Activated T-helper 1 cell treated with anti-CD3 and anti-CD28 coated beads, Interleukin-12 subunit alpha, Interleukin-12 subunit beta, Interleukin-2, Interleukin-4 antibody, amounts not matched to agents 30 ng/mL and 10 ng/mL and 1 ng/mL, durations not matched to agents 14 hours and 24 hours and 36 hours (primary cell): ENCODE data around the gene STAG3. TPM values are rescaled to one million over a fixed set of nuclear protein-coding genes. Genes with fewer than 3 reads are reported as not detected.
"Not testable (repeated sequence)": the region's sequence is repeated elsewhere in the genome, so short reads cannot be mapped to it uniquely, and the experiment has no call there.

Experiments
- DNase-seq: peaks from one replicate; pipeline ENCODE4 v3.0.0; 2021; ENCODE audit warnings: low spot score
- H3K27ac Mint-ChIP-seq: one replicate; pipeline ENCODE4 v1.8.0; 2021; ENCODE audit warnings: mild to moderate bottlenecking, mixed read lengths
- H3K27me3 Mint-ChIP-seq: one replicate; pipeline ENCODE4 v1.8.0; 2022; ENCODE audit warnings: mild to moderate bottlenecking, moderate library complexity, mixed read lengths; ENCODE audit not compliant: insufficient read depth
- H3K36me3 Mint-ChIP-seq: one replicate; pipeline ENCODE4 v1.8.0; 2021; ENCODE audit warnings: low read depth, mixed read lengths
- H3K4me1 Mint-ChIP-seq: one replicate; pipeline ENCODE4 v1.8.0; 2021; ENCODE audit warnings: low read depth, mixed read lengths
- H3K4me3 Mint-ChIP-seq: one replicate; pipeline ENCODE4 v1.8.0; 2021; ENCODE audit warnings: mild to moderate bottlenecking, moderate library complexity, mixed read lengths
- H3K9me3 Mint-ChIP-seq: one replicate; pipeline ENCODE4 v1.8.0; 2021; ENCODE audit warnings: mixed read lengths
- intact Hi-C: fragments of 100-400 bp; cut with micrococcal nuclease; formaldehyde crosslinking; loops from one replicate; pipeline ENCODE4 v1.15.1; 2024
- total RNA-seq: library from RNA; stranded (reverse); gene quantifications from 2 replicates; pipeline ENCODE4 v1.2.3, GENCODE V29; 2022

The STAG3 gene
- total RNA-seq, 1 donor from 2014 or later = 25.0 TPM

DNA sequence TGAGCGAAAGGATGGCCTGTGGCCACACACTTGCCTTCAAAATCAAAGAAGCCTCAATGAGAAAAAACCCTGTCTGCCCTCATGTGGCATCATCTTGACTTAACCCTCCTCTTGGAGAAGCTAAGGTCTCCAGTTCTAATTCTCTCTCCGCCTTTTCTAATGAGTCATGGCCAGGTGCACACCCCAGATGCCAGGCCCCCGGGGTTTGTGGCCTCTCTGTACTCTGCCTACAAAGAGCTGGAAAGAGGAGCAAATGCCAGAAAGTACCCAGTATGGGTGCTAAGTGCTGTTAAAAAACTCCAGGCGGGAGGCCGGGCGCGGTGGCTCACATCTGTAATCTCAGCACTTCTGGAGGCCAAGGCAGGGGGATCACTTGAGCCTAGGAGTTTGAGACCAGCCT, 62.3 kb downstream of the STAG3 start:
- H3K27ac Mint-ChIP-seq, intact Hi-C loops, H3K4me3 Mint-ChIP-seq, H3K9me3 Mint-ChIP-seq, H3K27me3 Mint-ChIP-seq, DNase-seq, H3K36me3 Mint-ChIP-seq: not testable (repeated sequence)
- H3K4me1 Mint-ChIP-seq = peaks cover 12% of the 10 kb centered on the region

DNA sequence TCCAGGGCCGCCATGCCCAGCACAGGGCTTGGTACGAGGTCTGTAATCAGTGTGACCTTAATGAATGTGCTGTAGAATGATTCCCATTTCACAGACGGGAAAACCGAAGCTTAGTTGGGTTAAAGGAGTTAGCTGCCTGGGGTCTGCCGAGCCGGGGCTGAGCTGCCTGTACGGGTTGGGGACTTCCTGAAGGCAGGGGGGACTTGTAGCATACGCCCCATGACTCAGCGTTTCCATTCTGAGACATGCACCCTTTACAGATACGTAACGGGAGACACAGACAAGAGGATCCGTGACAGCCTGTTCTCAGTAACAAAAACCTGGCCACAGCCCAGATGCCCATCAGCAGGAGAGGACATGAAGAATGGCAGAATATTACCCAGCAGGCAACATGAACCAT, 65.7 kb downstream of the STAG3 start:
- peak; percentile 56 for DNase-seq
- Mint-ChIP-seq H3K27ac (peak overlapping the region; percentile 86), H3K4me3 (peak overlapping the region; percentile 10), H3K4me1 (peaks cover 12% of the 10 kb centered on the region)
- H3K27me3 Mint-ChIP-seq, H3K36me3 Mint-ChIP-seq, H3K9me3 Mint-ChIP-seq, intact Hi-C loops: not testable (repeated sequence)

DNA sequence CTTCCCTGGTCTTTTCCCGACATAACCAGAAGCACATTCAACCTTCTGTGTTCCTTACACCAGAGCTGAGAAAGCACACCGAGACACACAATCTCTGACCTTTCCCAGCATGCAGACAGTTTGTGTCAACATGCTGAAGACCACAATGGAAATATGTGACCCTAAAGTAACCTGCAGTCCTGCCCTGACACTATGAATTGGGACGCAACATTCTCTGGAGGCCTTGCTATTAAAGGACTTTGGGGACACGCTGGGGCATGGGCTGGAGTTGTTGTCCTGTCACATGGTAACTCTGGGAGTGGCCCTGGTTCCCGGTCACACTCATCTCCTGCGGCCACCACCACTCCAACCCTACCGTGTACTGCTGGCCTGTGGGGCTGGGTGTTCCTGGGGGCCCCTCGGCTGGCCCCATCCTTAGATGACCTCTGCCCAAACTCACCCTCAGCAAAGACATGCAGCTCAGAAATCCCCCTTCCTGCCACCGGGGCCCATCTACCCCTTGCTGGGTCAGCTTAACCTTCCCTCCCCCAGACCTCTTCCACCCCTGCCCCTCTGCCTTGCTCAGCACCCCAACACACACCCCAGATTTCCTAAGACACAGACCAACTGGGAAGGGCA, 67.4 kb downstream of the STAG3 start:
- H3K9me3 Mint-ChIP-seq, H3K27me3 Mint-ChIP-seq, H3K4me1 Mint-ChIP-seq, DNase-seq, H3K36me3 Mint-ChIP-seq, intact Hi-C loops, H3K4me3 Mint-ChIP-seq: not testable (repeated sequence)
- H3K27ac Mint-ChIP-seq = peak overlapping the region; percentile 55

DNA sequence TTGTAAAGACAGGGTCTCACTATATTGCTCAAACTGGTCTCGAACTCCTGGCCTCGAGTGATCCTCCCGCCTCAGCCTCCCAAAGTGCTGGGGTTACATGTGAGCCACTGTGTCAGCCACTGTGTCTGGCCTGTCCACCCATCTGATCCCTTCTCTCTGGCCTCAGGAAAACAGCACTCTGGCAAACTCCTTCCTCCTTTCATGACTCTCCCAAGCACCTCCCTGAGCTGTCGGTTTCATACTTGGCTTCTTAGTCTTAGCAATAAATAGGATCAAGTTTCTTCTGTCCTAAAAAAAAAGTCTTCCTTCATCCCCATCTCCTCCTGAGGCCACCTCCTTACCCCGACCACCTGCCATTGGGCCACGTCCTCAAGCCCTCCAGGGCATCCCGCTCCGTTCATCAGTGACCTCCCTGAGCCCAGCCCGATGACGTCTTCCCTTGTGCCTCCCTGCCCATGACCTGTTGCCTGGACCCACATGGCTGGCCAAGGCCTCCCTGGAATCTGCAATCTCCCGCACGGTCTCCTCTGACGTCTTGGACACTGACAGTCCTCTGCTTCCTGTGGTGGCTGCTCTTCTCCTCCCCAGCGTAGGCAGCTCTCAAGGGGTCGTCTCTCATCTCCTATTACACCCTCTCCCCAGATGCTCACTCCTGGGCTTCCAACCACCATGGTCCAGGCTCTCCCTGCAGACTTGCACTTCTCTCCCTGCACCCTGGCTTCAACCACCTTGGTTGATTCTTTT, 68.6 kb downstream of the STAG3 start:
- H3K27ac Mint-ChIP-seq = peak overlapping the region; percentile 18
- DNase-seq, H3K9me3 Mint-ChIP-seq, H3K36me3 Mint-ChIP-seq, H3K4me1 Mint-ChIP-seq, H3K27me3 Mint-ChIP-seq, intact Hi-C loops, H3K4me3 Mint-ChIP-seq: not testable (repeated sequence)

DNA sequence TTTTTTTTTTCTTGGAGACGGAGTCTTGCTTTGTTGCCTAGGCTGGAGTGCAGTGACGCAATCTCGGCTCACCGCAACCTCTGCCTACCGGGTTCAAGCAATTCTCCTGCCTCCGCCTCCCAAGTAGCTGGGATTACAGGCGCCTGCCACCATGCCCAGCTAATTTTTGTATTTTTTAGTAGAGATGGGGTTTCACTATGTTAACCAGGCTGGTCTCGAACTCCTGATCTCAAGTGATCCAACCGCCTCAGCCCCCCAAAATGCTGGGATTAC, 69.1 kb downstream of the STAG3 start:
- H3K4me1 Mint-ChIP-seq, H3K27me3 Mint-ChIP-seq, H3K27ac Mint-ChIP-seq, H3K4me3 Mint-ChIP-seq, intact Hi-C loops, DNase-seq, H3K36me3 Mint-ChIP-seq, H3K9me3 Mint-ChIP-seq: not testable (repeated sequence)

DNA sequence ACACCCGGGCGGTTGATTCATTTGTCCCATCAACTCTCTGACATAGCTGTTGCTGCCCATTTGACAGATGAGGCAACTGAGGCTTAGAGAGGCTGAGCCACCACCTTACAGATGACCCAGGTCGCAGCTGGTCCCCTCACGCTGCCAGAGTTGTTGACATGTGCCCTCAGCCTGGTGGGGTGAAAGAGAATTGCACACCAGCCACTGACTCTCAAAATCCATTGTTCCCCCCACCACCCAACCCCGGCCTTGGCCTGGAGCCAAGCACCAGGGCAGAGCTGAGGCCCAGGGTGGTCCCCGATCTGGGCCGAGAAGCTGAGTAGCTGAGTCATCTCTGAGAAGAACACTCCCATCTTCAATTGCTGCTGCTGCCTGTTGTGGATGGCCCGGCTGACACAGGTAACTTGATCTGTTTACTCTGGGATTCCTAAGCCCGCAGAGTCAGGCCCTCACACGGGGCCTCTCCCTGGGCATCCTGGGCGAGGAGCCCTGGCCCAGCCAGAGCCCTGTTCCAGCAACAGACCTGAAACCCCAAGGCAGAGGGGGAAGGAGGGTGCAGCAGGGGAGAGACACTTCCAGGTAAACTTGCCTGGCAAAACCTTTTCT, 69.5 kb downstream of the STAG3 start:
- intact Hi-C loops = no loop called here
- H3K4me3 Mint-ChIP-seq = no peak overlapping the region
- peaks cover 7% of the 10 kb centered on the region for H3K4me1 Mint-ChIP-seq
- no peaks in the 10 kb centered on the region for H3K9me3 Mint-ChIP-seq
- no peak for DNase-seq
- peaks cover 3% of the 10 kb centered on the region for H3K36me3 Mint-ChIP-seq
- H3K27me3 Mint-ChIP-seq = no peaks in the 10 kb centered on the region
- no peak overlapping the region for H3K27ac Mint-ChIP-seq

DNA sequence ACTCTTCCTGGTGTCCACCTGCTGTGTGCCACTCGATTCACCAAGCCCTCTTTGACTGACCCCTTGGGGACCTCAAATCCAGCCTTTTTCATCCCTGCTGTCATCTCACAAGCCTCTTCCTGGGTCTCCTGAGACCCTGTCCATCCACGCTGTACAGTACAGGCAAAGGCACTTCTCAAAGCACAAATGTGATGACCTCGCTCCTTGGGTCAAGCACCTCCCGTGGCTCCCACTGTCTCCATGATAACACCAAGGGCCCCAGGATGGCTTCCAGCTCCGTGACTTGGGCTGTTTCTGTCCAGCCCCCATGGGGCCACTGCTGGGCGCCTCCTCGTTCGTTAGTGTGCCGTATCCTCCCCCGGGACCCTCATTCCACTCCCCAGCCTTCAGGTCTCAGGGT, 70.8 kb downstream of the STAG3 start:
- Mint-ChIP-seq H3K9me3 (no peaks in the 10 kb centered on the region), H3K36me3 (peaks cover 1% of the 10 kb centered on the region), H3K27me3 (no peaks in the 10 kb centered on the region), H3K4me1 (peaks cover 3% of the 10 kb centered on the region), H3K27ac (peak overlapping the region; percentile 34), H3K4me3 (no peak overlapping the region)
- no peak for DNase-seq
- intact Hi-C loops = no loop called here

DNA sequence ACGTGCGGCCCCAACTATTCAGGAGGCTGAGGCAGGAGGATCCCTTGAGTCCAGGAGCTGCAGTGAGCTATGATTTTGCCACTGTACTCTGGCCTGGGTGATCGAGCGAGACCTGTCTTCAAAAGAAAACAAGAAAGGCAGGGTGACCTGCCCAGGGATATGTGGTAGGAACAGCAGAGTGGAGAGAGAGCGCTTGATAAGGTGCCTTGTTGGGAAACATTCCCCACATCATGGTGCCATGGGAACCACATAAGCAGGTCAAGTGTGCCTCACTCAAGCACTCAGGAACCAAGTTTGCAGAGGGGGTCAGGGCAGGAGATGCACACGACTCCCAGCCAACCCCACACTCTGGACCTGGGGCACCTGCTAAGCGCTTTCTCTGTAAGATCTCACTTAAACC, 79.3 kb downstream of the STAG3 start:
- intact Hi-C loops = no loop called here
- Mint-ChIP-seq H3K4me3 (no peak overlapping the region), H3K27me3 (no peaks in the 10 kb centered on the region), H3K27ac (no peak overlapping the region), H3K4me1 (no peaks in the 10 kb centered on the region), H3K9me3 (no peaks in the 10 kb centered on the region), H3K36me3 (peaks cover 2% of the 10 kb centered on the region)
- no peak for DNase-seq

DNA sequence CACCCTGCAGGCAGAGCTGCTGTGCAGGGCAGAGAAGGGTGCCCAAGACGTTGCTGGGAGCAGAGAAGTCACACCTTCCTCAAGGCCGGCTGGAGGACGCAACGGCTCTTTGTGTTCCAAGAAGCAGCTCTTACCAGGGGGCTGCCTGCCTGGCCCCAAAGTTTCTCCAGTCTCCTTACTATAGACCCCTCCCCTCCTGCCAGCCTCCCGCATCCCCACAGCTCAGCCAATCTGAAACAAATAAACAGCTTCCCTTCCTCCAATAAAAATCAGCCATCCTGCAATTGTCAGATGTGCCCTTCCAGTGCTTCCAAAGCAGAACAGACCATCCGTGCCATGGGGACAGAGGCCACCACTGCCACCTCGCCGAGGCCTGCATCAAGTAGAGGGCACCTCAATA, 82.3 kb downstream of the STAG3 start:
- H3K4me3 Mint-ChIP-seq, H3K27me3 Mint-ChIP-seq, H3K36me3 Mint-ChIP-seq, DNase-seq, H3K27ac Mint-ChIP-seq, intact Hi-C loops, H3K4me1 Mint-ChIP-seq, H3K9me3 Mint-ChIP-seq: not testable (repeated sequence)

DNA sequence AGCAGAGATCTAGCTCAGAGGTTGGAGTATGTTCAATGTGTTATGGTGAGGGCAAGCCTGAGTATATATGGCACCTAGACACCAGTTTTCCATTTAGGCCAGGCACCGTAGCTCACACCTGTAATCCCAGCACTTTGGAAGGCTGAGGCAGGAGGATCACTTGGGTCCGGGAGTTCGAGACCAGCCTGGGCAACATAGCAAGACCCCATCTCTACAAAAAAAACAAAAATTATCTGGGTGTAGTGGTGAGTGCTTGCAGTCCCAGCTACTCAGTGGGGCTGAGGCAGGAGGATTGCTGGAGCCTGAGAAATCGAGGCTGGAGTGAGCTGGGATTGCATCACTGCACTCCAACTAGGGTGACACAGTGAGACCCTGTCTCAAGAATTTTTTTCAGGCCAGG, 85.2 kb downstream of the STAG3 start:
- H3K9me3 Mint-ChIP-seq, H3K27ac Mint-ChIP-seq, H3K36me3 Mint-ChIP-seq, H3K27me3 Mint-ChIP-seq, DNase-seq, H3K4me3 Mint-ChIP-seq, intact Hi-C loops: not testable (repeated sequence)
- peaks cover 12% of the 10 kb centered on the region for H3K4me1 Mint-ChIP-seq

Other genes starting within 250 kb of the STAG3 start
- 0.18 and 0.24 TPM in 2 replicates for gene GJC3, start 248.3 kb upstream of the STAG3 start, total RNA-seq
- gene AZGP1, start 201.9 kb upstream of the STAG3 start, total RNA-seq = not detected in 2 replicates
- 62.5 and 63.1 TPM in 2 replicates for gene ZKSCAN1, start 162.3 kb upstream of the STAG3 start, total RNA-seq
- gene ZSCAN21, start 128.1 kb upstream of the STAG3 start, total RNA-seq = 6.8 and 9.8 TPM in 2 replicates
- 24.6 and 26.1 TPM in 2 replicates for gene ZNF3, start 96.2 kb upstream of the STAG3 start, total RNA-seq
- gene COPS6, start 88.9 kb upstream of the STAG3 start, total RNA-seq = 101 and 115 TPM in 2 replicates
- 447 and 452 TPM in 2 replicates for gene MCM7, start 76.5 kb upstream of the STAG3 start, total RNA-seq
- 12.3 and 15.9 TPM in 2 replicates for gene AP4M1, start 76.3 kb upstream of the STAG3 start, total RNA-seq
- 72.9 and 79.2 TPM in 2 replicates for gene TAF6, start 58.6 kb upstream of the STAG3 start, total RNA-seq
- 19.6 and 21.7 TPM in 2 replicates for gene CNPY4, start 58.3 kb upstream of the STAG3 start, total RNA-seq
- 4.1 and 5.5 TPM in 2 replicates for gene MBLAC1, start 51.0 kb upstream of the STAG3 start, total RNA-seq
- gene LAMTOR4, start 29.0 kb upstream of the STAG3 start, total RNA-seq = 119 and 133 TPM in 2 replicates
- gene TRAPPC14, start 19.2 kb upstream of the STAG3 start, total RNA-seq = 43.9 and 44.3 TPM in 2 replicates
- 1.3 and 1.5 TPM in 2 replicates for gene GAL3ST4, start 9.3 kb upstream of the STAG3 start, total RNA-seq
- 3.9 and 4.8 TPM in 2 replicates for gene GPC2, start 537 bp upstream of the STAG3 start, total RNA-seq
- 30.5 and 31.2 TPM in 2 replicates for gene PVRIG, start 42.0 kb downstream of the STAG3 start, total RNA-seq
- gene SPDYE3, start 129.8 kb downstream of the STAG3 start, total RNA-seq = not detected in 2 replicates
- 82.6 and 83.9 TPM in 2 replicates for gene PILRB, start 180.2 kb downstream of the STAG3 start, total RNA-seq
- 9.6 and 9.9 TPM in 2 replicates for gene PILRA, start 195.6 kb downstream of the STAG3 start, total RNA-seq